ENCODE results near the gene D2HGDH. TPM values are rescaled to one million over a fixed set of nuclear protein-coding genes. Genes with fewer than 3 reads are reported as not detected.

Gene D2HGDH
- 19.2 TPM for total RNA-seq
- long read RNA-seq, transcript D2HGDH-201 (10 exons, 2,617 nt), result major isoform, 45 of 95 reads
- long read RNA-seq, partial matches to known transcripts, result 24 of 95 reads
- long read RNA-seq, other reads (novel, unspliced or antisense), result 25 of 95 reads

DNA sequence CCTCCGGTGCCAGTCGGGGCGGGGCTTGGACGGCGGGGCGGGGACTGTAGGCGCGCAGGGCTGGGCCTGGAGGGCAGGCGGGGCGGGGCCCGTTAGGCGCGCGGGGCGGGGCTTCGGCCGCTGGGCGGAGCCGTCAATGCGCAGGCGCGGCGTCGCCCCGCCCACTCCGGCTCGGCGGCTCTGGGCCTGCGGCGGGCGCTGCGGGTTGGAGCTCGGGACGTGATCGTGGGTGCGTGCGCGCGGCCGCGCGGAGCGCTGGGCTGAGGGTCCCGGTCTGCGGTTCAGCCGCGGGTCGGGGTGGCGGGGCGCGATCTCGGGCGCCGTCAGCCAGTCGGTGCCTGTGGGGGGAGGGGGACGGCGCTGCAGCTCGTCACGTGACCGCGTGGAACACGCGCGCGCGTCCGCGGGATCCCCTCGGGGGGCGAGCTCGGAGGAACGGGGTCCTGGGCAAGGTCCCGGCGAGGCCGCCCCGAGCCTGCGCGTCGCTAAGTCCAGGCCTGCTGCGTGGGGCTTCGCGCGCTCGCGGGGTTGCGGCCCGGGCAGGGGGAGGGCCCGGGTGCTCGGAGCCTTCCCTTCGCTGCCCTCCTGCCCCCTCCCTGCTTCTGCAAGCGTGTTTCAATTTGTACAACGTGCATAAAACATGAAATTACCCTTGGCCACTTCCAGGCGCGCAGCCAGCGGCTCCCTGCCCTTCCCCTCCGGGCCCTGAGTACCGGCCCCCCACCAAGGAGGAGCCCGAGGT is at the start of gene D2HGDH:
Gene D2HGDH, plus strand, starts transcription at position 164 of the 742 bp plus-strand sequence. CDS start 595 bp downstream, outside the sequence.
- ATAC-seq (peak; percentile 94), DNase-seq (peak; percentile 98)
- intact Hi-C loops (cut with micrococcal nuclease), result no loop called here

DNA sequence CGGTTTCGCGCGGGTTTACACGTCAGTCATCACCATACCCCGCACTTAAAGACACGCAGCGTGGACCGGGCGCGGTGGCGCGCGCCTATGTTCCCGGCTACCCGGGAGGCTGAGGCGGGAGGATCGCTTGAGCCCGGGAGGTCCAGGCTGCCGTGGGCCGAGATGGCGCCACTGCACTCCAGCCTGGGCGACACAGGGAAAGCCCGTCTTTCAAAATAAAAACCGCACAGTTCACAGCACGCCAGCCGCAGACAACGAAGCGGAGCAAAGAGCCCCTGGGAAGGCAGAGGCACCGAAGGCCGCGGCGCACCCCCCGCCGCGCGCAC is 48.1 kb upstream of the D2HGDH start:
- ATAC-seq (peak; percentile 4), DNase-seq (peak; percentile 42)
- intact Hi-C loops (cut with micrococcal nuclease), result no loop called here

DNA sequence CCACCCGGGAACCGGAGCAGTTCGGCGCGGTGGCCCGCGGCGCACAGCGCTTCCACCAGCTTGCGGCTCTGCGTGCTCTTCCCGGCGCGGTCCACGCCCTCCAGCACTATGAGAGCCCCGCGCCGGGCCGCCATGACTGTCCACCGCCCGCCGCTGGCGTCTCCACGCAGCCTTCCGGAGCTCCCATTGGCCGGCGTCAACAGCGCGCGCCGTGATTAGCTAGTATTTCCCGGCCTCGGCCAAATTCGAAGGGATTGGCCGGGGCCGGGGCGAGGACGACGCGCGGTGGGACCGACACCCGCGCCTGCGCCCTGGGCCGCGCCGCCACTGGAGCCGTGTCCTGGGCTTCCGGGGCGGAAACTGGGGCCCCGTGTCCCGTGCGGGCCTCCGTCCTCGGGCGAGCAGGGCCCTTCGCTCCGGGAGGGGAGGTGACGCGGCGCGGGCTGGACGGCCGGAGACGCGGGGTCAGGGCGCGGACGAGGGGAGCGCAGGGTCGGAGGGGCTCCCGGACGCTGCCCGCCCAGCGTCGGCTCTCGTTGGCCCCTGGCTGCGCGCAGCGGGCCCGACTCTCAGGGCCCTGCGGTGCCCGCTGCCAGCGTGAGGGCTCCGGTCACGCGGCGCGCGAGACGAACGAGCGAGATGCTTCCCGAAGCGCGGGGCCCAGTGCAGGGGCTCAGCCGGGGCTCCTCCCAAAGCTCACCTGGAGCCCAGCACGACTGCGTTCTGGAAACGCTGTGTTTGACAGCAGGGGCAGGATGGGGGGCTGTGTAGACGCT is 47.6 kb upstream of the D2HGDH start, which contains the start of gene DTYMK:
Gene DTYMK, minus strand, starts transcription at position 166 of the 776 bp plus-strand sequence. Its CDS starts 32 bp downstream, at position 134.
- intact Hi-C loops (cut with micrococcal nuclease), result no loop called here
- ATAC-seq (peak; percentile 99), DNase-seq (peak; percentile 99)

DNA sequence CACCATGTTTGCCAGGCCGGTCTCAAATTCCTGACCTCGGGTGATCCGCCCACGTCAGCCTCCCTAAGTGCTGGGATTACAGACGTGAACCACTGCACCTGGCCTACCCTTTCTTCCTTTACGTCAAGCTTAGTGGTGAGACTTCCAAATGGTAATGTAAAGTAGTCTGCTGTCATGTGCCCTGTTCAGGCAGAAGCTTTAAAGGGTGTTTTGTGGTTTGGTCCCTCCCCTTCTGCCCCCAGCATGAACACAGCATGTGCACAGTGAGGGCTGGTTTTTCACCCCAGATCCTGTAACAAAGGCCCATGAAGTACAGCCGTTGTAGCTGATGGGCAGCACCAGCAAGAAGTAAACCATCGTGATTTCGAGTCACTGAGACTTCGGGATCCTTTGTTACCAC is 45.1 kb upstream of the D2HGDH start:
- no peak for DNase-seq

DNA sequence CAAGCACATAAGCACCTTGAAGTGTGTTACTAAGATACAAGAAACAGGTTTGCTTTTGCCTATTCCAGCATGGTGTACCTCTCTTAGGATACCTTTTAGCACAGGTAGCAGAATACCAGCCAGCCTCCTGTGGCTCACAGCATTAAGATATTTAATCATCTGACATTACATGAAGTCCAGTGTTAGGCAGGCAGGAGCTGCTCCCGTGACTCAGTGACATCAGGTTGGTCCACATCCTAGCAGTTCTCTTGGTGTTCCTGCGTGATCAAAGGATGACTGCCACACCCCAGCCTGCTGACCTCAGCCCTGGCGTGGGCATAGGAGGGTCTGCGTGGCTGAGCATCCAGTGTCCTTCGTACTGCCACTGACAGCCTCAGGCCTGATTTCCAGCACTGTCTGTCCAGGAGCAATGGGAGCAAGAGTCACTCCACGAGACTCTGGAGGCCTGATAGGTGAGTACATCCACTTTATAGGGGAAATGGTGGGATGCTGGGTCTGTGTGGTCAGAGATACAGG is 44.2 kb upstream of the D2HGDH start:
- DNase-seq (no peak), ATAC-seq (no peak)
- intact Hi-C loops (cut with micrococcal nuclease), result no loop called here

More for the DNA sequence above, 45.1 kb upstream of the D2HGDH start:
- intact Hi-C loops (cut with micrococcal nuclease), result no loop called here
- ATAC-seq, result no peak

DNA sequence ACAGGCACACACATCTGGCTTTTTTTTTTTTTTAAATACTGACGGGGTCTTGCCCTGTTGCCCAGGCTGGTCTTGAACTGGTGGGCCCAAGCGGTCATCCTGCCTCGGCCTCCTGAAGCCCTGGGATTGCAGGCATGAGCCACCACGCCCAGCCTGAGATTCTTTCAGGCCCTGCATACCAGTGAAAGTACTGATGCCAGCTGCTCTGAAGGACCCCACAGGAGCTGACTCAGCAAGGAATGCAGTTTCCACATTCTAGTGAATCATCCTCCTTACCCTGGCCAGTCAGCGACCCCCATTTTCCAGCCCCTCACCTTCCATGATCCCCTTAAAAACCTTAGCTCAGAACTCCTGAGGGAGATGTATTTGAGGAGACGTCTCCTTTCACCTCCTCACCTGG is 42.0 kb upstream of the D2HGDH start:
- intact Hi-C loops (cut with micrococcal nuclease), result no loop called here
- DNase-seq (no peak), ATAC-seq (no peak)

DNA sequence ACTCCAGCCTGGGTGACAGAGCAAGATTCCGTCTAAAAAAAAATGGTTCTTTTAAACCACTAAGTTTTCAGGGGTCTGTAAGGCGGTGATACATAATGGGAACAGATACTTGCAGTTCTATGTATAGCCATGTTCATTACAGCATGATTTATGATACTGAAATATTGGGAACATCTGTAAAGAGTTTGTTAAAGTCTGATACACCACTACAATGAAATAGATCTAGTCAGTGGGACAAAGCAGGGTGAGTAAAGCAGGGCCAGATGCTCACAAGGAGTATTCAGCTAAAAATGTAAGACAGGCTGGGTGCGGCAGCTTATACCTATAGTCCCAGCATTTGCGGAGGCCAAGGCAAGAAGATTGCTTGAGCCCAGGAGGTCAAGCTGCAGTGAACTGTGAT is 38.8 kb upstream of the D2HGDH start:
- intact Hi-C loops (cut with micrococcal nuclease), result no loop called here
- no peak for ATAC-seq
- no peak for DNase-seq

DNA sequence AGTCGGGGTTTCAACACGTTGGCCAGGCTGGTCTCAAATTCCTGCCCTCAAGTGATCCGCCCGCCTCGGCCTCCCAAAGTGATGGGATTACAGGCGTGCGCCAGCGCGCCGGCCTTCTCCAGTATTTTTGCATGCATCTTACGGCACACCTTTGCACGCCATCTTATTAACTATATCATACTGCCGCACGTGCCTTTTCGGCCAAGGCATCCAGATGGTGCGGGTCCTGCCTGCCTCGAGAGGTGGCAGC is 33.4 kb upstream of the D2HGDH start:
- ATAC-seq (no peak), DNase-seq (no peak)
- intact Hi-C loops (cut with micrococcal nuclease), result no loop called here

DNA sequence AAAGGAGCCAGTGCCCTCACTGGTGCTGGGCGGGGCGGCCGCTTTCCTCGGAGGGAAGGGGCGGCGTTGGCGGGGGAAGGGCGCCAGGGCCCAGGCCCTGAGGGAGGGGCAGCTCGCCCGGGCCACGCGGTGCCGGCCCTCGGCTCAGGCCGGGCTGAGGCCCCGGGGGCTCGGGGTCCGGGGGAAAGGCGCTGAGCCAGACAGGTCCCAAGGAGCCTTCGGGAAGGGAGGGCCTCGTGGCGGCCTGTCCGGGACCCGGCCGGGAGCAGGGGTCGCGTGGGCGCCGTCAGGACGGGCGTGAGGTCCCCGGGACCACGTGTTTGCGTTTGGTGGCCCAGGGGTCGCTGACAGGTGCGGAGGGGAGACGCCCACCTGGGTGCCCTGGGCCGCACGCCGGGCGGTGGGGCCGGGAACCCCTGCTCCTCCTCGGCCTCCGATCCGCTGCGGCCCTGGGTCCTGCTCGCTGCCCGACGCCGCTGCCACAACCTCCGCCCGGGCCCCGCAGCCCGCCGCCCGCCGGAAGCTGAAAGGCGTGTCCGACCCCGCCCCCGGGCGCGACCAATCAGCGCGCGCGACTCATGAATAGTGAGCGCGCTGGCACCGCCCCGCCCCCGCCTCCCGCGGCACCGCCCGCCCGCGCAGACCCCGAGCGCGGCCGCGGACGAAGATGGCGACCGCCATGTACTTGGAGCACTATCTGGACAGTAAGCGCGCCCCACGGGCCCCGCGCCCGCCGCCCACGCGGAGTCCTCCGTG is 32.9 kb upstream of the D2HGDH start, which contains the start of gene ING5:
Gene ING5, plus strand, starts transcription at position 641 of the 756 bp plus-strand sequence. Its CDS starts 27 bp downstream, at position 668.
- DNase-seq (peak; percentile 100), ATAC-seq (peak; percentile 86)
- intact Hi-C loops (cut with micrococcal nuclease), result no loop called here

DNA sequence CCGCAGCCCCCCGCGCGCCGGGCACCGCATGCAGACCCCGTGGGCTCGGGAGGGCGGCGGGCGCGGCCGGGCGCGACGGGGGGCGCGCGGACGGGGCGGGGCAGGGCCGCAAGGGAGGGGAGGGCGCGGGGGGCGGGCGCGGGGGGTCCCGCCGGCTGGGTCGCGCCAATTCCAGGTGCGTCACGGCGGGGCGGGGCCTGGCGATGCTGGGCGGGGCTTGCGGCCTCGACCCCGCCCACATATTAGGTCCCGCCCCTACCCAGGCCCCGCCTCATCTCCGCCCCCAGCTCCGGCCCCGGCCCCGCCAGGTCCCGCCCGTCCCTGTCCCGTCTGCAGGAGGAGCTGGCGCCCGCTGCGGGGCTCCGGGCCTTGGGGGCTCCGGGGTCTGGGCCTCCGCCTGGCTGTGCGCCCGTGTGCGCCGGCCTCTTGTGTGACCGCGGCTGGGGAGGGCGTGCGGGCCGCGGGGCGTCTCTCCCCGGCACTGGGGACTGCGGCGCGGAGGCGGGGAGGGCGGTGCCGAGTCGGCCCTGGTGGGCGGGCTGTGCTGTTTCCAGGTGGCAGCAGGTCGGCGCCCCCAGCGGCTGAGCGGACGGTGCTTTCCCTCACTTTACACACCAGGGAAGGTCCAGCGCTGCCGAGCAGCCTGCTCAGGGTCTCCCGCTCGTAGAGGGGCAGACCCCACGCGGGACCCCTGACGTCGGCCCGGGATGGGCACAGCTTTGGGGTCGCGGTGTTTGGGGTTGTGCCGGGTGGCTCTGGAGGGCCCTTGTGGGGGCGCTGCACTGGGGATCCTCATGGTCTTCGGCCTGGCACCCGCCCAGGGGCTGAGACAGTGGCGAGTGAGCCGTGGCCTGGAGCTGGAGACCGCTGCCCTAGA is 32.0 kb upstream of the D2HGDH start:
- intact Hi-C loops (cut with micrococcal nuclease), result no loop called here
- DNase-seq (peak; percentile 90), ATAC-seq (peak; percentile 87)

DNA sequence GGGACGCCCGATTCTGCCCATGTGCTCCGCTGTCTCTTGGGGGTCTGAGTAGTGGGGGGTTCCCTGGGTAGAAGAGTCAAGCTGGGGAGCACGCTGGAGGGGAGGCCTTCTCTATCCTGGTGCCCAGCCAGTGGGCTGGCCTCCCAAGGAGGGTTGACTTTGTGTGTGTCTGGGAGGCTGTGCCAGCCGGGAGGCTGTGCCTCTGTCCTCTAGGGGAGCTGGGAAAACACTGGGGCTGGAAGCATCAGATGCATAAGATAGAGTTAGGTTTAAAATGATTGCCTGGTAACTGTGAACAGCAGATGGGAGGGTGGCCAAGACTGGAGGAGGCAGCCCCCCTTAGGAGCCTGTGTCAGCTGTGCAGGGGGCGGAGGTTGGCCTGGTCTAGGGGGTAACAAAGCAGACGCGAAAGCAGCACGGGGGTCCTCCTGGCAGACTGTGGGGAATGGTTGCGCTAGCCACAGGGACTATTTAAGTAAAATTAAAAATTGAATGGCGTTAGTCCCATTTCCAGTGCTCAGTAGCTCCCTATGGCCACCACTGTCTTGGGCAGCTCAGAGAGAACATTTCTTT is 31.3 kb upstream of the D2HGDH start:
- intact Hi-C loops (cut with micrococcal nuclease), result no loop called here
- ATAC-seq (peak; percentile 1), DNase-seq (no peak)

DNA sequence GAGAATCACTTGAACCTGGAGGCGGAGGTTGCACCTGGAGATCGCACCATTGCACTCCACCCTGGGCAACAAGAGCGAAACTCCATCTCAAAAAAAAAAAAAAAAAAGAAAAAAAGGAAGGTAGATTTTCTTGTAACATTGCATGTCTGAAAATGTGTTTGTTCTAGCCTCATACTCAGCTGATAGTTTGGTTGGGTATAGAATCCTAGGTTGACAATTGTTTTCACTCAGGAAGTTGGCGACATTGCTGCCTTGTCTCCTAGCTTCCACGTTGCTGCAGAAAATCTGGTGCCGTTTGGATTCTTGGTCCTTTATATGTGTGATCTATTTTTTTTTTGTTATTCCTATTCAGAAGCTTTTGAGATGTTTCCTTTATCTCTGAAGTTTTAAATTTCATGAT is 27.9 kb upstream of the D2HGDH start:
- intact Hi-C loops (cut with micrococcal nuclease), result no loop called here
- DNase-seq (no peak), ATAC-seq (no peak)

DNA sequence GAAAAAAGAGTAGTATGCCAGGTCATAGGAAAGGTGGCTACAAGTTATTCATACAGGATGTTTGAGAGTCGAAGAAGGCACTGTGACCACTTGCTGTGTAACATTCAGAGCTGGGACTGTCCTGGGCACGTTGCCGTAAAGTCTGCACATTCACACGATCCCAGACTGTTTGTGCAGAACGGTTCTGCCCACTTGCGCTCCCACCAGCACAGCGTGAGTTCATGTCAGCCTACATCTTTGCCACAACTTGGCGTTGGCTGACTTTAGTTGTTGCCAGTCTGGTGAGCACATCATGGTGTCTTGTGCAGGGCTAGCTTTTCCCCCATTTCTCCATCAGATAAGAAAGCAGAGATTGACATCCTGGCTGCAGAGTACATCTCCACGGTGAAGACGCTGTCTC is 25.6 kb upstream of the D2HGDH start:
- DNase-seq (no peak), ATAC-seq (no peak)
- intact Hi-C loops (cut with micrococcal nuclease), result no loop called here

DNA sequence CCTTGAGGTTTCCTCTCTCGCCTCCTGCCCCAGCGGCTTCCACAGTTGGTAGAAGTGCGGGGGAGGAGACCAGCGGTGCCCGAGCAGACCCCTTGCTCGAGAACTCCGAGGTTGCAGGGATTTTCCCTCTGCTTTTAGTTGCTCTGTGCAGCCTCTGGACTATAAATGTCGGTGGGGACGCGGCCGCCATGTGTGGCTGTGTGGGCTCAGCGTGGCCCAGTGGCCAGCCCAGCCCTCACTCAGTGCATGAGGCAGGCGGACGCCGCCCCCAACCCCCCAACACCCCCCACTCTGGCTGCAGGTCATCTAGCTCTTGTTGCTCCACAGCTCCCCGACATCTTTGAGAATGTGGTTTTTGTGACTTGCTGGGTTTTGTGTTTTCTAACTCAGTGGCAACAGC is 15.3 kb upstream of the D2HGDH start:
- DNase-seq, result no peak
- intact Hi-C loops (cut with micrococcal nuclease), result no loop called here
- ATAC-seq, result no peak

DNA sequence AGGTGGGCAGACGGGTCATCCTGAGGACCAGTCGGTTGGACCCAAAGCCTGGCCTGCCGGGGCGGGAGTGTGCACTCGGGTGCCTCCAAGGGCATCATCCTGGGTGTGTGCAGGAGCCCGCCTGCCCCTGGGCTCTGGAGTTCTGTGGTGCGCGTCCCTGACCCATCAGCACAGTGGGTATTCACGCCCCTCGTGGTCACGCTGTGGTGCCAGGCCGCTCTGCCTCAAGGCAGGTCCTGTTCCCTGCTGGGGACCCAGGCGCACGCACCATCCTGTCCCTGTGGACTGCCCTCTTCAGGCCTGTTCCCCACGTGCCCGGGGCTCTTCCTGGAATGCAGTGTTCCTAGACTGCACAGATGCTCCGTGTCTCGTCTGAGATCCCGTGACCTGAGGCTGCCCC is 14.3 kb upstream of the D2HGDH start:
- no peak for DNase-seq
- ATAC-seq, result no peak
- intact Hi-C loops (cut with micrococcal nuclease), result no loop called here

DNA sequence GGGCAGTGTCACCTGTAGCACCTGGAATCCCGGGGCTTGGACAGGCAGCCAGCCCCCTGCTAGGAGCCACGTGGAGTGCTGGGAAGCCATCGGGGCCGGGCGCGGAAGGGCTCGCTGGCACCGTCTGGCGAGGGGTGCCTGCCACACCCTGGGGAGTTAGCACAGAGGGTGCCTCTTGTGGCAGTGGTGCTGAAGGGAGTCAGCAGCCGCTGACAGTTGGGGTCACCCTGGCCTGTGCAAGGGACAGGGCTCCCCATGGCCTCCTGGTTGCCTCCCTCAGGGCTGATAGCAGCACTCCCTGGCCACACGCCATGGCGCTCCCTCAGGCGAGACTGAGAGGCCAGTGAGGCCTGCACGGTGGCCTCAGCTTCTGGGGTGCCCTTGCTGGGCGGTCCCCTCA is 13.9 kb upstream of the D2HGDH start:
- no peak for ATAC-seq
- intact Hi-C loops (cut with micrococcal nuclease), result no loop called here
- DNase-seq, result no peak

DNA sequence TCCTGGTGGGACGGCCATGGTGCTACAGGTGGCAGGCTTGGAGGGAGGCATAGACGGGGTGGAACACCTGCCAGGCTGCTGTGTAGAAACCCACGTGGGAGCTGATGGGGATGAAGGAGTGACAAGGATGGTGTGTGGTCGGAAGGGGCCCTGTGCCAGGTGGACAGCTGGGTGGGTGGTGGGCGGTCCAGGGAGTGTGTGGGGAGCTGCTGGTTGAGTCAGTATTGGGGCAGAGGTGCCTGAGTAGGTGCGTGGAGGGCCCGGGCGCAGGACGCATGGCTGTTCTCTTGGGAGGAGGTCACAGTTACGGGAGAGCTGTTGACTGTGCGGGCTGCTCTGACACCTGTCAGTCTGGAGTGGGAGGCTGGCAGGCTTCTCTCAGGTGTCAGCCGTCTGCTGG is 12.6 kb upstream of the D2HGDH start:
- intact Hi-C loops (cut with micrococcal nuclease), result no loop called here
- ATAC-seq (no peak), DNase-seq (no peak)

DNA sequence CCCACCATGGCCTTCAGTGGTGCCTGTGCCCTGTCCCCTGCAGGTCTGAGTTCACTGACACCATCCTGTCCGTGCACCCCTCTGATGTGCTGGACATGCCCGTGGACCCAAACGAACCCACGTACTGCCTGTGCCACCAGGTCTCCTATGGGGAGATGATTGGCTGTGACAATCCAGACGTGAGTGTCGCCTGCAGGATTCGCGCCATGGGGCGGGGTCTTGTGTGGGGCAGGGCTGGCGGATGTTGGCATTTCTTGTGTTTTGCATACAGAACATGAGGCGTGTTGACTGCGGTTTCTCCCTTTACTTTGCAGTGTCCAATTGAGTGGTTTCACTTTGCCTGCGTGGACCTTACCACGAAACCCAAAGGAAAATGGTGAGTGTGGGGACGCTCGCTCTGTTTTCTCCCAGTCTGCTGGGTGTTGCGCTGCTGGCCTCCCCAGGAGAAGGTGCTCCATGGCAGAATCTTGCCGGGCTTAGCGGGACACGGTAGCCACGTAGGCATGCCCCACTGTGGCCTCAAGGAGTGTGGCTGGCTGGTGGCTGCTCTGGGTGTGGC is 11.5 kb upstream of the D2HGDH start:
- DNase-seq, result no peak
- no peak for ATAC-seq
- intact Hi-C loops (cut with micrococcal nuclease), result no loop called here
